HEK293T (cell line): Measurements from ENCODE around the gene MS4A4A.

Experiments
- ARNT ChIP-seq: fragments of 450-650 bp; IDR thresholded peaks from 2 replicates; pipeline ENCODE4 v1.6.1; 2017; ENCODE audit warnings: mild to moderate bottlenecking
- BHLHE40 ChIP-seq: fragments of 450-650 bp; IDR thresholded peaks from 2 replicates; pipeline ENCODE4 v1.6.1; 2016; ENCODE audit warnings: mild to moderate bottlenecking, moderate library complexity, borderline replicate concordance
- CTBP1 ChIP-seq: fragments of 450-650 bp; IDR thresholded peaks from 2 replicates; pipeline ENCODE4 v1.6.1; 2016; ENCODE audit warnings: borderline replicate concordance
- FOXA1 ChIP-seq: fragments of 450-650 bp; IDR thresholded peaks from 2 replicates; pipeline ENCODE4 v1.6.1; 2016; ENCODE audit warnings: mild to moderate bottlenecking
- HDGF ChIP-seq: fragments of 450-650 bp; IDR thresholded peaks from 2 replicates; pipeline ENCODE4 v1.6.1; 2017; ENCODE audit warnings: antibody characterized with exemption, borderline replicate concordance
- L3MBTL2 ChIP-seq: fragments of 450-650 bp; conservative IDR thresholded peaks from 2 replicates; pipeline ENCODE4 v1.6.1; 2016; ENCODE audit warnings: mild to moderate bottlenecking
- NFRKB ChIP-seq: fragments of 450-650 bp; IDR thresholded peaks from 2 replicates; pipeline ENCODE4 v1.6.1; 2016; ENCODE audit warnings: mild to moderate bottlenecking, moderate library complexity
- SP1 ChIP-seq: fragments of 450-650 bp; IDR thresholded peaks from 2 replicates; pipeline ENCODE4 v1.6.1; 2017
- SUZ12 ChIP-seq: fragments of 450-650 bp; IDR thresholded peaks from 2 replicates; pipeline ENCODE4 v1.6.1; 2016; ENCODE audit warnings: mild to moderate bottlenecking
- TF ChIP-seq, protein P1 (sequence below): fragments of 450-650 bp; IDR thresholded peaks from 2 replicates; pipeline ENCODE4 v1.6.1; 2016

DNA sequence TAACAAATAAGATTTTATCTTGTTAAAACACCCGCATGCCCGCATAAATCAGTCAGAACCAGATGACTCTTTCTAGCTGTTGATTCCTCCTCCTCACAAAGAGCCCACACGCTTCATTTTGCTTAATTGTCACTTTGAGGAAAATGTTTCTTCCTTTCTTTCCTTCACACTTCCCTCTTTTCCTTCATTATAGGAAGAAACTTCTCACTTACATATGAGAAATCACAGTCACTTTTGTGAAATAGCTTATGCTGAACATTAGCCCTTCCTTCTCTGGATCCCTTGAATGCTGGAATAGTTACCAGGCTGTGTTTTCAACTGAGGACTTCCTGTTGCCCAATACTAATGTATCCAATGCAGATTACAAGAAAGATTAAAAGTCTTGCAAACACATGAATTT, 52.4 kb downstream of the MS4A4A start:
- TF ChIP-seq FOXA1, result no peak
- TF ChIP-seq SP1, result no peak
- no peak for TF ChIP-seq SUZ12
- TF ChIP-seq ARNT, result no peak
- no peak for TF ChIP-seq BHLHE40
- TF ChIP-seq NFRKB, result no peak
- TF ChIP-seq HDGF, result no peak
- TF ChIP-seq CTBP1, result no peak
- no peak for TF ChIP-seq L3MBTL2
- TF ChIP-seq, protein P1, sequence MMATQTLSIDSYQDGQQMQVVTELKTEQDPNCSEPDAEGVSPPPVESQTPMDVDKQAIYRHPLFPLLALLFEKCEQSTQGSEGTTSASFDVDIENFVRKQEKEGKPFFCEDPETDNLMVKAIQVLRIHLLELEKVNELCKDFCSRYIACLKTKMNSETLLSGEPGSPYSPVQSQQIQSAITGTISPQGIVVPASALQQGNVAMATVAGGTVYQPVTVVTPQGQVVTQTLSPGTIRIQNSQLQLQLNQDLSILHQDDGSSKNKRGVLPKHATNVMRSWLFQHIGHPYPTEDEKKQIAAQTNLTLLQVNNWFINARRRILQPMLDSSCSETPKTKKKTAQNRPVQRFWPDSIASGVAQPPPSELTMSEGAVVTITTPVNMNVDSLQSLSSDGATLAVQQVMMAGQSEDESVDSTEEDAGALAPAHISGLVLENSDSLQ, result no peak
